CD4-positive, alpha-beta T cell treated with Interleukin-12 subunit alpha and Interleukin-12 subunit beta, for 1 hour (primary cell): Measurements from ENCODE around the gene PPP1R1B.

Experiments used
- DNase-seq: peaks from one replicate; pipeline ENCODE4 v3.0.0-alpha.2; 2020

The PPP1R1B gene

DNA sequence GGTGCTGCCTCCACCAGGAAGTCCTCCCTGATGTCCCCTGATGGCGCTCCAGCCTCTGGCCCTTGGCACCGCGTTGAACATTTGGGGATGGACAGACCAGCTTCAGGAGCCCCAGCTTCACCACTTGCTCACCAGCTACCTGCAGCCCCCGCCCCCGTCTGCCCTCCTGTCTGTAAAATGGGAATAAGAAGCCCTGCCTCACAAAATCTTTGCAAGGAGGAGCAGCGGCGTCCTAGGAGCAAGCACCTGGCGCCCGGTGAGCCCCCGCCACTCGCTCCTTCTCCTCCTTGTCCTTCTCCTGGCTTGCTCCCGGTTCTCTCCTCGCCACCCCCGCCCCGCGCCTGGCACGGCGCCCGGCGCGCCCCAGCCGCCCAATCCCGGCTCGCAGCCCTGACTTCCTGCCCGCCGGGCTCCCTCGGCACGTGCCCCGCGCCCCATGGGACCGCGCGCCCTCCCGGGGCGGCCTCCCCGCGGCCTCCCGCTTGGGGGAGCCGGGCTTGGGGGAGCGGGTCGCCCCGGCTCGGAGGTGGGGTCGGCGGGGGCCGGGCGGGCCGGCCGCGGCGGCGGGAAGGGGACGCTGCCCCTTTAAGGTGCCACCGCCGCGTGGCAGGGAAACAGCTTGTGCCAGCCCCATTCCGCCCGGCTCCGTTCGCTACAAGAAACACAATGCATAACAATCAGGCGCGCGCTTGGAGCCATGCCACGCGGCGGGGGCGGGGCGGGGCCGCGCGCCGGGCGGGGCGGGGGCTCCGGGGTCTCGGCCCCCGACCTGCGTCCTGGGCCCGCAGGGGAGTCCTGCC is 9.1 kb upstream of the PPP1R1B start:
- DNase-seq = peak; percentile 52

DNA sequence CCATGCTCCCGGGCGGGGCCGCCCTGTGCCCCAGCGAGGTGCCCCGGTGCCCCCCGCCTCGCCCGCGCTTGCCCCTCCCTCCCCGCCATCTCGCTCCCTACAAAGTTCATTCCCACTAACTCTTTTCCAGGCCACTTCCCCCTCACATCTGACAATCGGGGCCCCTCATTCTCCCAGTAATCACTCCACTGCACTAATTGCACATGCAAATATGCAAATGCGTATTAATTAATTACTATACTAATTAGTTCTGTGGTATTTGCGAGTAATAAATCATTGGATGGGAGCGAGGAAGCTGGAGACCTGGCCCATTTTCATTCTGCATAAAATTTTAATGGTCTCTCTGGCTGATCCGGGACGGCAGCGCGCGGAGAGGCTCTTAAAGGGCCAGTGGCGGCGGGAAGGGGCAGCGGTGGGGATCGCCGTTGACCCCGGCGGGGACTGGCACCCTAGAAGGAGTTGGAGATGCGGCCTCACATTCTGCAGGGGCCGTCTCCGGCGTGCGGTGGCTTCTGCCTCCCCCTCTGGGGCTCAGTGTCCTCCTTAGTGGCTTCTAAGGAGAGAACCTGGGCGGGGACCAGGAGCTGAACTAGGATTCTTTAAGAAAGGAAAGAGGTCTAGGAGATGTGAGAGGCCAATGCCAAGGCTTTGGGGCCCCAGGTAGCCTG is 8.4 kb upstream of the PPP1R1B start:
- no peak for DNase-seq

DNA sequence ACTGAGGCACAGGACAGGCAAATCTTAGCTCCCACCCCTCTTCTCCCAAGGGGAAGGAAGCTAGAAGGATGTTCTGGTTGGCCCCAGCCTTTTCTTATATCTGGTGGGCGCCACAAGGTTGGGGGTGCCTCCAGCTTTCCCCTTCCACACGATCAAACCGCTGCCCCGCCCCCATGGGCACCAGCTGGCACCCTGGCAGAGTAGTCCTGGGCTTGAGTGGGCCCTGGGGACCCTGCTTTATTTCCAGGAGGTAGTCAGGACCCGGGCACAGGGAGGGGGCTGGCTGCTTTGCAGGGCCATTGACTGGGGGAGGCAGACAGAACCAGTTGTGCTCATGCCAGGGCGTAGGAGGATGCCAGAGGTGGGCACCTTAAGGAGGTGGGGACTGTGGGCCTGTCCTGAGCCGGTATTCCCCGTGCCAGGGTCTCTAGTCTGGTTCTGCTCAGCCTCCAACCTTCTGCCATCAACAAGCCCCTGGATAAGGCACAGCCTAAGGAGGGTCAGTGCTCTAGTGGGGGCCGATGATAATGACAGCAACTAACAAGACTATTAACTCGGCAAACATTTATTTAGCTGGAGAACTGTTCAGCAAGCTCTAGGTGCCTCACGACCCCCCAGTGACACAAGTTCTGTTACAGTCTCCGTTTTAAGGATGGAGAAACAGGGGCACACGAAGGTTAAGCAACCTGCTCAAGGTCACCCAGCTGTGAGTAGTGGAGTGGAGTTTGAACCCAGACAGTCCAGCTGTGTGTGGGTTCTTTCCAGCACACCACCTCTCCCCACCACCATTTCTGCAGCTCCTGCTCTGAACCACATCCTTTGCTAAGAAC is 7.6 kb upstream of the PPP1R1B start:
- no peak for DNase-seq

DNA sequence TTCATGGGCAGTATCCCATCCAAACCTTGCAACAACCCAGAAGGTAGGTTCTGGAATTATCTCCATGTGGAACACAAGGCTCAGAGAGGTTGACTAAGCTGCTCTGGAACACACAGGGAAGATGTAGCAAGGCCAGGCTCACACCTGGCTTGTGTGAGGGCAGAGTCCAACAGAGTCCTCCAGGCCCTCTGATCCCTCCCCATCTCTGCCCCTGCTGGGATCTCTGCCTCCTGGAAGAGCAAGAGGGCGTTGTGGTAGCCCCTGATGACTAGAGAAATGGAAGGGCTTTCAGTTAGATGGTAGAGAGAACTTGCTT is 7.0 kb upstream of the PPP1R1B start:
- DNase-seq = no peak

DNA sequence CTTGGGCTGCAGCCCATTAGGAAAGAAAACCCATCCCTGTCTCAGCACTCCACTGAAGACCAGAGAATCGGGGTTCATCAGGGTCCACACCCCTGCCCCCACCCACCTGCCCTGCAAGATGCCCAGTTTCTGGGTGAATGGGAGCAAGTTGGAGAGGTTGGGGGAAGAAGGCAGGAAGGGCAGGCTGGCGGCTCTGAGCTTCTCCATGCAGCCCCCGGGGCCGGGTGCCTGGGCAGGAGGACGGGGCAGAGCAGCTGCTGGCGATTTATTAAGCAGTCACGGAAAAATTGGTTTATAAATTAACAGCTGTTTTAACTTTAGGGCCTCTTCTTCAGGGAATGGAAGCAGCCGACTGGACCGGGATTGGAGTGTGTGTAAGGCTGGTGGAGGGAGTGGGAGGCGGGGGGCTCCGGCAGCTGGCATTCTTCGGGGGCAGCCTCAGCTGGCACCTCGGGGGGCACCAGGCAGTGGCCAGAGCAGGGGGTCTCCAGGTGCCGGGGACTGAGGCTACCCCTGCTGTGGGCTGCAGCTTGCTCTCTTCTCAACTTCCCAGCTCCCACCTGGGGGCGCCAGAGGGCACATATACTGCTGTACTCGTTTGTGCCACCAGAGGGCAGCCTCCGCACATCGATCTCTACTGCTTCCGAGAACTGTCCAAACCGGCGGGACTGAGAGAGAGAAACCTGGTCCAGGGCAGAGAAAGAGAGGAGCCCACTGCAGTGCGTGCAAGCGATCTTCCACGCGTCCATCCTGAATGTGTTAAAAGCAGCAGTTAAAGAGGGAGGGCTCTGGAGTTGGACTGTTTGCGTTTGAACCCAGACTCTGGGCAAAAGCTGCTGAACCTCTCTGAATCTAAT is 5.0 kb upstream of the PPP1R1B start:
- DNase-seq = peak; percentile 91

DNA sequence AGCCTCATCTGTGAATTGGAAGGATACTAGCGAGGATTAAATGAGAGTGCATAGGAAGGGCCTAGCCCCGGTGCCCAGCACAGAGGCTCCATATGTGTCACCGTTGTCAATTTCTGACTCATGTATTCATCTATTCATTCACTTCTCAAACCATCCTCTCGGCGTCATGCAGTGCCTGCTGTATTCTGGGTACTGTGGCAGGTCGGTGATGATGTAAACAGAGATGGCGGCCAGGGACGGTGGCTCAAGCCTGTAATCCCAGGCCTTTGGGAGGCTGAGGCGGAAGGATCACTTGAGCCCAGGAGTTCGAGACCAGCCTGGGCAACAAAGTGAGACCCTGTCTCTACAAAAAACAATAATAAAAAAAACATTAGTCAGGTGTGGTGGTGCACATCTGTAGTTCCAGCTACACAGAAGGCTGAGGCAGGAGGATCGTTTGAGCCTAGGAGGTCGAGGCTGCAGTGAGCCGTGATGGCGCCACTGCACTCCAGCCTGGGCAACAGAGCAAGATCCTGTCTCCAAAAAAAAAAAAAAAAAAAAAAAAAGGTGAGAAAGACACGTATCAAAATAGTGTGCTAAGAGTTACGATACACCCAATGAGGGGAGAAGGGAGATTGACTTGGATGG is 4.3 kb upstream of the PPP1R1B start:
- DNase-seq = peak; percentile 49

DNA sequence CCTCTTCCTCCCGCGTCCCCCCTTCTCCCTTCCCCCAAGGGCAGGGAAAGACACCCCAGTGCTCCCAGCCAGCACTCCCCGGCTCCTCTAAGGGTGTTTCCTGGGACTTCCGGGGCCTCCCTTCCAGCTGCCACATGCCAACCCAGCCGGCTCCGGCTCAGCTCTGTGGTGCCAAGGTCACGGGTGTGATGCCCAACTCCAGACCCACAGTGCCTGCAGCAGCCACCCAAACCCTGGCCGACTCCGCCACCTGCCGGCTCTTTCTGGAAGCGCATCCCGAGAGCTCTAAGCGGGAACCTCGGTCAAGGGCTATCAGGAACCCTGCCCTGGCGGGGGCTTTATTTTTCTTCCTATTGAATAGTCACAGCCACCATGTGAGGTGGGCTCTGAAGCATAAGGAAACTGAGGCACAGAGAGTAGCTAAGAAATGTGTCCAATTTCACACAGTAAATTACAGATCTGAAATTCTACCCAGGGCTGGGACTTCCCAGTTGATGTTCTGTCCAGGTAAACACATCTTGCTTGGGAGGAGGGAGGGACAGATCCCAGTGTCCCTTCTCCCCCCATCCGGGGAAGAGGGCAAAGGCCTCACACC is 3.3 kb upstream of the PPP1R1B start:
- peak; percentile 88 for DNase-seq

DNA sequence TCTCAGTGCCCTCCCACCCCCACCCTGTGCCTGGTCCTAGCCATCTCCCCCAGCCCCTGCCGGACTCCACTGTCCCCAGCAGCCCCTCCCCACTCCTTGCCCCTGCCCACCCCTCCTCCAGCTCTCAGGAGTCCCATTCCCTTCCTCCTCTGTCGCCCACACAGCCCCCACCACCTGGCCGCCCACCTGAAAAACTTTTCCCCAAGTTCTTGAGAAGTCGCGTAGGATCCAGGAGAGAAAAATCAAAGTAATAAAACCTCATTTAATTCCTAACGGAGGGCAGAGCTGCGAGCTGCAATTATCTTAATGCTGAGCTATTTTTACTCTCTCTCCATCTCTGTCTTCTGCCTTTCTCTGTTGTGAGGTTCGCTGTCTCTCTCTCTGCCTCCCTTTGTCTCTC is 2.4 kb upstream of the PPP1R1B start:
- no peak for DNase-seq

DNA sequence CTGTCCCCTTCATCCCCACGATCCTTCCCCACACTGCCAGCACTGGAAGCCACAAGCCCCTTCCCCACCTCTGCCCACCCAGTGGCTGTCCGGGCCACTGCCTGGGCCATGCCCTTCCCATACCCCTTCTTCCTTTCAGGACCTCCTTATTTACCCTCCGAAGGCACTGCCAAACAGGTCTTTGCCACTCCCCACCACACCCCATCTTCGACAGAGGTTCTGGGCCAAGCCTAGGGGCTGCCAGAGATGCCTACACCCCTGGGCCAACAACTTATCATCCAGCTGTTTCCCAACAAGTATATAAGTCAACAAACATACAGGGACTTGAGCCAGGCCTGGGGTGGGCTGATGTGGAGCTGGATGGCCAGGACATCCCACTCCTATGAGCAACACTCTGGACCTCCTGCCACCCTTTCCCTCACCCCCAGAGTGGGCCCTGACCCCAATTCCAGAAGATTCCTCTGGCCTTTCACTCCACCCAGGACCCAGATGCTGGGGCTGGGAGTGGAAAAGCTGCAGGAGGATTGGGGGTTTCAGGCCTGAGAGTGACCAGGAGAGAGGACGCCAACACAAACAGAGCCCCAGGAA is 1.5 kb upstream of the PPP1R1B start:
- DNase-seq = no peak

DNA sequence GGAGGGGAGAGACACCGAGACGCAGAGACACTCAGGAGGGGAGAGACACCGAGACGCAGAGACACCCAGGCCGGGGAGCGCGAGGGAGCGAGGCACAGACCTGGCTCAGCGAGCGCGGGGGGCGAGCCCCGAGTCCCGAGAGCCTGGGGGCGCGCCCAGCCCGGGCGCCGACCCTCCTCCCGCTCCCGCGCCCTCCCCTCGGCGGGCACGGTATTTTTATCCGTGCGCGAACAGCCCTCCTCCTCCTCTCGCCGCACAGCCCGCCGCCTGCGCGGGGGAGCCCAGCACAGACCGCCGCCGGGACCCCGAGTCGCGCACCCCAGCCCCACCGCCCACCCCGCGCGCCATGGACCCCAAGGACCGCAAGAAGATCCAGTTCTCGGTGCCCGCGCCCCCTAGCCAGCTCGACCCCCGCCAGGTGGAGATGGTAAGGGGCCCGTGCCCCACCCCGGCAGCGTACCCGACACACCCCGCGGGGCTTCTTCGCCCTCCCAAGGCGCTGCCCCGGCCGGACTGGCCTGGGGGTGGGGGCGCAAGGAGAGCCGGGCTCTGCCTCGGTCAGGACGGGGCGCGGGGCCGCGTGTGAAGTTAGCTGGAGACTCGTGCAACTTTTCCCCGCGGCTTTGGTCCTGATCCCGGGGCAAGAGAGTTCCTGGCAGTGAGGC is 427 bp downstream of the PPP1R1B start:
- DNase-seq = no peak

DNA sequence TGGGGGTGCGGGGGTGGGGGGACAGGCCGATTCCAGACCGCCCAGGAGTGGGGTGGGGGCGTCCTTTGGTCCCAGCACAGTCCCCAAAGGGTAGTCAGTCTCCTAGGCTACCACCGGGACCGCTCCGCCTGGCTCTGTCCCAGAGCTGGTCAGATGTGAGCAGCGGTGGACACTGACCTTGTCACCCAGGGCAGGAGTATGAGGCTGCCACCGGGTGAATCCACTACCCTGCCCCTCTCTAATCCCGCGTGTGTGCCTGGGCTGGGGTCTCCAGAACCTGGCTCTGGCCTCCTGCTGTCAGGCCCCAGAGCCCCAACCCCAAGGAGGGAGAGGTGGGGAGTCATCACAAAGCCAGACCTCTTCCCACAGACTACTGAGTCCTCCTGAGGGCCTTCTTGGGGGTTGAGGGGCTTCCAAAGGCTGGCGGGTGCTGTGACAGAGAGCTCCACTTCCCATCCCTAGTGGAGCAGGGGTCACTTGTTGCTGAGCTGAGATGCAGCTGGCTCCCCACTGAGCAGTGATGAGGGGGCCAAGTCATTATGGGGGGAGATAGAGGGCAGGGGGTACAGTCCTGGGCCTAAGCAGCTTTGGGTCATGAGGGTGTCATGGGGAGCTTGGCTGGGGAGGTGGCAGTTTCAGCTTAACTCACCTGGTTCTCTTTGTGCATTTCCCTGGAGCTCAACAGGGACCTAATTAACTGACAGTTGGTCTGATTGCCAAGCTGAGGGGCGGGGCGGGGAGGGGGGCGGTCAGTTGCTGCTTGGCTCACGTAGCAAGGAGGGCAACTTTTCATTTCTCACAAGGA is 1.2 kb downstream of the PPP1R1B start:
- no peak for DNase-seq

DNA sequence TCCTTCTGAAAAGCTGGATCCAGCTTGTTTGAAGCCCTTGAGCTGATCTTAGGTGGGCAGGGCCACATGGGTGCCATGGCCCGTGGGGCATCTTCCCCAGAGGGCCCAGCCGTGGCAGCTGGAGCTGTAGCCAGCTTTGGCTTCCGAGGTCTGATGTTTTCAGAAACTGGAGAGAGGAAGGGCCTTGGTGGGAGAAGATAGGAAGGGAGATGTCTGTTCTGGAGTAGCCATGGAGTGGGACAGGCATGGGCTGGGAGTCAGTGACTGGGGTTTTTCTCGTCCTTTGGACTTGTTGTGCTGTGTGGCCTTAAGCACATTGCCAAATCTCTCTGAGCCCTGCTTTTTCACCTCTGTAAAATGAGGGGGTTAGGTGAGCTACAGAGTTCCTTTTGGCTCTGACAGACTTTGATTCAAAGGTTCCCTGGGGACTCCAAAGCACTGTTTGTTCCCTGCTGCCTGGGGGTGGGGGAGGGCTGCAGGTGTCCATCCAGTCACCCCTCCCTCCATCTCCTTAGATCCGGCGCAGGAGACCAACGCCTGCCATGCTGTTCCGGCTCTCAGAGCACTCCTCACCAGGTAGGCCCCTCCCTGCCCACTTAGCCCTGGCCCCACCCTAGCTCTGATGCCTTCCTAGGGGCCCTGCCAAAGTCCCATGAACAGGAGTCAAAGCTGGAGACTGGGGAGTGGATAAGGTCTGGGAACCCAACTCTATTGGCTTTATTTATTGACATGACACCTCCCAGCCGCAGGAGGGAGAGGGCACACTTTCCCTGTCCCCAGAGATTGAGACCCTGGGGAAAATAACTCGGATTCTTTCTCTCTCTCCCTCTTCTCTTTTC is 2.1 kb downstream of the PPP1R1B start:
- DNase-seq = no peak

DNA sequence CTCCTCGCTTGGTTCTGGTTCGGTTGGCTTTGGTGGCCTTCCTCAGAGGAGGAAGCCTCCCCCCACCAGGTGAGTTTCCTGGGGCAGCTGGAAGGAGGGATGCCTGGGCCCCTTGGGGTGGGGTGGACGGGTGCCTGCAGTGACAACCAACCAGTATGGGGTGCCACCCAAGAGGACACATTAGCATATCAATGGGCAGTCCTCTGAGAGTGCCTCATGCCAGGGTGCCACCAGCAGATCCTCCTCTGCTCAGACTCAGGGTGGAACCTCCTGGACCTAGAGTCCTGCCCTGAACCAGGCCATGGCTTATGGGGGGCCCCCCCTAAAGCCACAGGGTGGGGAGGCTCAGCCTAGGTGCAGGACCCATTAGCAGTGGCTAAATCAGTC is 2.7 kb downstream of the PPP1R1B start:
- DNase-seq = no peak

DNA sequence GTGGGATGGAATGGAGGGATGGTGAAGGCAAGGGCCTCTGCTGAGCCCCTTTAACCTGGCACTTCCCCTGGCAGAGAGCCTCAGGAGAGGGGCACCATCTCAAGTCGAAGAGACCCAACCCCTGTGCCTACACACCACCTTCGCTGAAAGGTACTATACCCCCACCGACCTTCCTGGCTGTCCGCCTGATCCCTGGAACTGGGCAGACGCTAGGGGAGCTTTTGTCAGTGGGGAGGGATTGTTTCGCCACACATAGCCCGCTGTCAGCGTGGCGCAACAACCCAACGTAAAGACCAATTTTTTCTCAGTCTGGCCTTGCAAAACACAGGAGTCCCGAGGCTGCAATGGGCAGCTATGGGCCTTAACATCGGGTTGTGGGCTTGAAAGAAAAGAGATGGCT is 3.1 kb downstream of the PPP1R1B start:
- no peak for DNase-seq

DNA sequence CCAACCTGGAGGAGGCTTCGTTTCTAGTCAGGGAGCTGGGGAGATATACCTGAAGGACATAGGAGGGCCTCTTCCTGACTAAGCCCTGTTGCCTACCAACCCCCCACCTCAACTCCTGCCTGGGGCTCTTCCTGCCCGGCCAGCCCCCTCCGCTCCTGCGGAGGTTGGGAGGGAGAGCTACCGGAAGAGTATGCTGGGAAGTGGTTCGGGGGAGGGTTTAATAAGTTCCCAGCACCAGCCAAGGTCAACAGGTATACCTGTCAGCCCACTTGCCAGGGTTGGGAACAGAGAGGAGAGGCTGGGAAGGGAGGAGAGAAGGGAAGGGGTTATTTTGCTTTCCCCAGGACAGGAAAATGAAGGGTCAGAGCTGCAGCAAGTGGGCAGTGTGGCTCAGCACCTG is 4.7 kb downstream of the PPP1R1B start:
- DNase-seq = no peak

DNA sequence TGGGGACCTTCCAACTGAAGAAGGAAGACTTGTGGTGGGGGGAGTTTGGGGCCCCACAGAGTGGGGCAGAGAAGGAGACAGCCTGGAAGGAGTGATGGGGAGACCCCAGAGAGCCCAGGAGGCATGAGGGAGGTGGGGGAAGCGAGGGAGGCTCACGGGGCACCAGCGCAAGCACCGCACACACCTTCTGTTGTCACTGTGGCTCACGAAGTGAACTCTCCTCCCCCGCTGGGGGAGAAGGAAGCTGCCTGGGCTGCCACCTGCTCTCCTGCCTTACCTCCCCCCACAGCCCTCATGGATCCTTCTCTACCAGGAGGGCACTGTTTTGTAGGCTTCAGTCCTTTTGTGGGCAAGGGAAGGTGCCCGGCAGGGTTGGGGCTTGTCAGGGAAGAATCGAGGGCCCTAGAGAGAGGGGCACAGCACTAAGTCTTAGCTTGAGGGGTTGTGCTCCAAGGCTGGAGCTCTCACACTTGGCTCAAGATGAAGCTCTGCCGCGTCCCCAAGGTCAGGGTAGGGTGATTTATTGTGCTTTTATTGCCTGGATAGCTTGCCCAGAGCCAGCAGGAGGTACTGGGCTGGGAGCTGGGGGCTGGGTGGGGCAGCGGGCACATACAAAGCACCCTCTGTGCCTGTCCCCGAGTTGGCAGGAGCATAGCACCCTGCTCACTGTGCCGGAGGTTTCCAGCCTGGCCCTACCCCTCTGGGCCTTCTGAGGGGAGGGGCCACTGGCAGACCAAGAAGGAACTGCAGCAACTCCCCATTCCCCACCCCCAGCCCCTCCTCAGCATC is 5.6 kb downstream of the PPP1R1B start:
- DNase-seq = no peak

DNA sequence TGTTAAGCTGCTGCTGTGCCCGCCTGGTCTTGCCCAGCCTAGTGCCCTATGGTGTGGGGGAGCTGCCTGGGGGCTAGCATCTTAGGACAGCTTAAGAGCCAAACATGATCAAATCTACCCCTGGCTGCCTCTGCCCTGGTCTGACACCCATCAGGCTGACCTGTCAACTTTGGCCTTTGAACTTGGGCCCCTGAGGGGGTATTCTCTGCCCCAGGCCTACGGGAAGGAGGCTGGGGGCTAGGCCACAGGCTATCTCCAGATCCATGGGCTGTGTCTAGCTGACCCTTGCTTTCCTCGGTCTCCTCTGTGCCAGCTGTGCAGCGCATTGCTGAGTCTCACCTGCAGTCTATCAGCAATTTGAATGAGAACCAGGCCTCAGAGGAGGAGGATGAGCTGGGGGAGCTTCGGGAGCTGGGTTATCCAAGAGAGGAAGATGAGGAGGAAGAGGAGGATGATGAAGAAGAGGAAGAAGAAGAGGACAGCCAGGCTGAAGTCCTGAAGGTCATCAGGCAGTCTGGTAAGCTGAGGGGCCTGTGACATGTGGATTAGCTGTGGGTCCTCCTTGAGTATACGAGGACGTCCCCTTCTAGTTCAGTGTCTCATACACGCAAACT is 6.9 kb downstream of the PPP1R1B start:
- no peak for DNase-seq

DNA sequence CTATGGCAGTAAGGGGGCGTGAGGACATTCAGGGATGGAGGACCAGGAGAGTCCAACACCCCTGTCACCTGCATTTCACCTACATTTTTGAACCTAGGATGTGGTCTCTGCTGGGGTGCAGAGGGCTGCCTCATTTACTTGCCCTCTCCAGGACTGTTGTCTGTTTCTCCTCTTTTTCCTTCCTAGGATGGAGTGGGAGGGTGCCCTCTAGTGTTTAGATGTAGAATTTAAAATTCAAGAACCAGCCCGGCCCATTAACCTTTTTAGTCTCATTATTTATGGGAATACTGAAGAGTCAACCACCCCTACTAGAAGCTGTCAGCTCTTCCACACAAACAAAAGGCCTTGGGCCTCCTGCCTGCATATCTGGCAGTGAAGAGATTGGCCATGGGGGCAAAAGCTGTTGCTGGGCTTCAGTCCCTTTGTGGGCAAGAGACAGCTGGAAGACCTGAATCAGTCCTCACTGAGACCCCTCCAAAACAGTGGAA is 7.7 kb downstream of the PPP1R1B start:
- peak; percentile 55 for DNase-seq
